ENCODE data around the gene YWHAH.
"Not testable (repeated sequence)": the region's sequence is repeated elsewhere in the genome, so short reads cannot be mapped to it uniquely, and the experiment has no call there.

Gene YWHAH

DNA sequence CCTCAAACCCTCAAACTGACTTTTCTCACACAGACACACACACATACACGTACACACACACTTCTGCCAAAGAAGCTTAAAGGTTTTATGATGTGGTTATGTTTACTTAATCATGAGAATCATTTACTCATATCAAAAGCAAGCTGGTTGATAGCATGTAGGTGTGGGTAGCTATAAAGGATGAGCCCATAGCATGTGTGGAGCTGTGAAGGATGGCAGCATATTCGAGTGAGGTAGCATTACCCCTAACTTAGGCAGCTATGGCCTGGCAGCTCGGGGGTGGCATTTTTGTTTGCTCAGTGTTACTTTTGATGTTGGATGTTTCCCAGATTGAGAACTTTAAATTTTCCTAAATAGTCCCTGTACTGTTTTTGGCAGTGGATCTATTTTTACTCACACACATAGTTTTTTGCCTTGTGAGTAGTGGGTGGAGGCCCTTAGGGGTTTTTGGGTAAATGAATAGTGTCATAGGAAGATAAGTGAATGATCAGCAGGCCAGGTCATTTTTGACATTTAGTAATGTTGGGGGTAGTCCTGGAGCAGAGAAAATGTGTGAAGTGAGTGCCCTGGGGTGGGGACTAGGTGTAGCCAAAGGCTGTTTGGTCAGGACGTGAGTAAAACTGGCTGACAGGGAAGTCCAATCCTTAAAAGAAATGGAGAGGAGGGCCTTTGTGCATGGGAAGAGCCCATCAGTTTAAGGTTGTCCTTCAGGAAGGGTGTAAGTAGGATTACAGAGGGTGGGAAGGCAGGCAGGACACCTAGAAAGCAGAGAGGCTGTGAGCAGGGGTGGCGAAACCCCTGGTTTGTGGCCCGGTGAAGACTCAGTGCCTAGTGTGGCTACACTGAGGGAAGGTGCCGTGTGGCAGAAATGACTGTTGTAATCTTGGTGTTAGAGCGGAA, 7.1 kb downstream of the YWHAH start:
- no peak for DNase-seq

DNA sequence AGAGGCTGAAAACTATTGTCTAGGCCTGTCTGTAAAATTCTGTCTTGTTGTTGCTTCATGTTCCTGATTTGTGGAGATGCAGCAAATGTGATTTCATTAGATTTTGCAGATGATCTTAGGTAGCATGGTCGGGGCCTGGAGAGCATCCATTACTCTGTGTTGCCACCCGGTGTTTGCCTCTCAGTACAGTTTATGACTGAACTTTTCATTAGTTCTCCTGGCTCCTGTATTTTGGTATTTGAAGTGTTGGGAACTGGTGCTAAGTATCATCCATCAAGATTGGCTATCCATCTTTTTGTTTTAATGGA, 7.7 kb downstream of the YWHAH start:
- no peak for DNase-seq

DNA sequence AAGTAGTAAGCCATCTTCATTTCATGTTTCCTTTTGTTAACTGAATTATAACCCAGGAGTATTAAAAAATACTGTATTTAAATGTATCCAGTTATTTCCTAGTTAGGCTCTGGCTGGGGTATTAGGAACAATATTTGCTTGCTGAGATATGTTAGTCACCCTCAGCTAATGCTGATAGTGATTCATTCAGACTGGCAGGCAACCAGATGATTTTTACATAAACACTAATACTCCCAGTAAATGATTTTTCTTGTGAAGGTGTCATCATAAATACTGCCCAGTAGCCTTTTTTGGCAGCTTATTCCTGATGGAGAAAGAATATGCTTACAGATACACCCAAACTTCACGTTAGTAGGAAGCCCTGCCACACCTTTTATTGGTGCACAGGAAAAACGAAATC, 8.1 kb downstream of the YWHAH start:
- no peak for DNase-seq

DNA sequence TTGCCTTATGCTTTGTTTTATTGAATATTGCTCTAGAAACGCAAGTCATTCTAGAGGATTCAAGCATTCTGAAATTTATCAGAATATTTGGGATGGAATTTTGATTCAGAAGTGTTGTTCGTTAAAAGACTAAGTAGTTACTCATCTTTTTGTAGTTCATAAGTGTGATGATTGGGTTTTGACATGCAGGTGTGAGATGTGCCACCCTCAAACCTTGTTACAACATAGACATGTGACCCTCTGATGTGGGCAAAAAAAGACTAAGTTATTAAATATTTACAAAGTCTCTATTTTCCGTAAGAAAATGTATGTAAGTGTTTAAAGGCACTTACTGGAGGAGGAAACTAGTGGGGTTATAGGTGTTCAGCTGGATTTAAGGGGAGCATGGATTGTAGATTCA, 8.9 kb downstream of the YWHAH start:
- no peak for DNase-seq

DNA sequence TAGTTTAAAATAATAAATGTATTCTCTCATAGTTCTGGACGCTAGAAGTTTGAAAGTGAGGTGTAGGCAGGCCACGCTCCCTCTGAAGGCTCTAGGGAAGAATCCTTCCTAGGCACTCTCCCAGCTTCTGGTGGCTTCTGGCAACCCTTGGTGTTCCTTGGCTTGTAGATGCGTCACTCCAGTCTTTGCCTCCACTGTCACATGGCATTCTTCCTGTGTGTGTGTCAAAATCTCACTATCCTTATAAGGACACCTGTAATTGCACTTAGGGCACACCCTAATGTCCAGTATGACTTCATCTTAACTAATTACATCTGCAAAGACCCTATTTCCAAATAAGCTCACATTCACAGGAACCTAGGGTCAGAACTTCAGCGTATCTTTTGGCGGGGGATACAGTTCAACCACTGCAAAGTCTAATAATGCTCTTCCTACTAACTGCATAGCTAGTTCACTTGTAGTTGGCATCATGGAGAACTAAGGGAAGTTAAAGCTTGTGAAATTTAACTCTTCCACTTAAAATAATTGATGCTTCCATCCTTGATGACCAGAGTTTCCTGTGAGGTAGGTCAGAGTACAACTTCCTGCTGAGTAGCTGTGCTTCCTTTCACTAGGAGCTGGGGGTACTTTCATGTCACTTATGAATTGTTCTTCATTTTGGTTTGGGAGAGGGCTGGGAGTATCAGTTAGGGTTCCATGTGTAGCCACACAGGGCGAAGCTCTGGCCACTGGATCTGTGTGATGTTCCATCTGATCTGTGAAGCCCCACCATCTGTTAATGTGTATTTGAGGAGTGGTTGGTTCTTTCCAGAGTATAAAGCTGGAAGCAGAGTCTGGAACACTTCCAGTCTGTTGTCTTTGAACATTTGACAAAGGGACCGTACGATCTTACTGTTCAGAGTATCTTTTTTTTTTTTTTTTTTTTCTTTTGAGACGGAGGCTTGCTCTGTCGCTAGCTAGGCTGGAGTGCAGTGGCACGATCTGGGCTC, 10.5 kb downstream of the YWHAH start:
- no peak for DNase-seq

DNA sequence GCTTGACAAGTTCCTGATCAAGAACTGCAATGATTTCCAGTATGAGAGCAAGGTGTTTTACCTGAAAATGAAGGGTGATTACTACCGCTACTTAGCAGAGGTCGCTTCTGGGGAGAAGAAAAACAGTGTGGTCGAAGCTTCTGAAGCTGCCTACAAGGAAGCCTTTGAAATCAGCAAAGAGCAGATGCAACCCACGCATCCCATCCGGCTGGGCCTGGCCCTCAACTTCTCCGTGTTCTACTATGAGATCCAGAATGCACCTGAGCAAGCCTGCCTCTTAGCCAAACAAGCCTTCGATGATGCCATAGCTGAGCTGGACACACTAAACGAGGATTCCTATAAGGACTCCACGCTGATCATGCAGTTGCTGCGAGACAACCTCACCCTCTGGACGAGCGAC, 12.0 kb downstream of the YWHAH start:
- no peak for DNase-seq

DNA sequence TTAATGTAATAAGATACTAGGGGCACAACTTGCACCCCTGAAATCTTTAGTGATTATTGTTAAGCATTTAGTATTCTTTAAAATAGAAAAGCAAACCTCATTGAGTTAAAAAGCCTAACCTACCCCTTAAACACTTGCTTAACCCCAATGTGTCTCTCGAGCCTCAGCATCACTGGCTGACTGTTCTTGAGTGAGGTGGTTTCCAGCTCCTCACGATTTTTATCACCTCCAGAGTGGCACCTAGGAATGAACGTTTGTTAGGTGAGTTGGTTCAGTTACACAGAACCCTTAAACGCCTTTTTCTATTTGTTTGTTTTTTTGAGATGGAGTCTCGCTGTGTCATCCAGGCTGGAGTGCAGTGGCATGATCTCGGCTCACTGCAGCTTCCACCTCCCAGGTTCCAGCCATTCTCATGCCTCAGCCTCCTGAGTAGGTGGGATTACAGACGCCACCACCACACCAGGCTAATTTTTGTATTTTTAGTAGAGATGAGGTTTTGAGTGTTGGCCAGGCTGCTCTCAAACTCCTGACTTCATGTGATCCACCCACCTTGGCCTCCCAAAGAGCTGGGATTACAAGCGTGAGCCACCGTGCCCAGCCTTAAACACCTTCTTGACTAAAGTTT, 13.7 kb downstream of the YWHAH start:
- no peak for DNase-seq

DNA sequence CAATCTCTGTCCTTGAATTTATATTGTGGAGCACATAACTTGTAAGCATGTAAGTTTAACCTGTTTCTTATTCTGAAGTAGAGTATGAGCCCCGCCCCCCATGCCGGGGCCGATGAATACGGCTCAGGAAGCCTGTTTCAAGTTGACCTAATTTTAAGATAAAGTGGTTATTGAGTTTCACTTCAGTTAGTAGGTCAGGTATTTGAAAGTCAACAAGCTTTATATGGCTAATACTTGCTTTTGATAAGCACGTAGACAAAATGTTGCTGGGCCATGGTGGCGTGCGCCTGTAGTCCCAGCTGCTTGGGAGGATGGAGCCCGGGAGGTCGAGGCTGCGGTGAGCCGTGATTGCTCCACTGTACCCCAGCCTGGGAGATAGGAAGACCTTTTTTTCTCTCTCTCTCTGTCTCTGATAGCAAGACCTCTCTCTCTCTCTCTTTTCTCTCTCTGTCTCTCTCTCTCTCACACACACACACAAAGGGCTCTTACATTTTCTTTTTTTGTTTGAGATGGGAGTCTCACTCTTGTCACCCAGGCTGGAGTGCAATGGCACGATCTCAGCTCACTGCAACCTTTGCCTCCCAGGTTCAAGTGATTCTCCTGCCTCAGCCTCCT, 14.4 kb downstream of the YWHAH start:
- DNase-seq: no peak

DNA sequence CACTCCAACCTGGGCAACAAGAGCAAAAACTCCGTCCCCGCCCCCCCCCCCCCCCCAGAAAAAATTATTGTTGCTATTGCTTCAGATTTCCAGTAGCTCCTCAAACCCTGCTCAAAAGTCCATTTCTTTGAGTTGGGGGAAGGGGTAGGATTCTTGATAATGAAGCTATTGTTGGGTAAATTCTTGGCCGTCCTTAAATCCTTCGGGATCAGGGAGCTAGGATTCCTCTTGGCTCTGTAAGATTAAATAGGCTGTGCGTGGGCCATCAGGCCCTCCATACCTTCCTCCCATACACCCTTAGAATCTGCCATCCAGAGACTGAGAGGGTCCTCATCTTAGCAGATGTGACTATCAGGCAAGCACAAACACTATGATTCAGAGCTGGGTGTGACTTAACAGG, 16.4 kb downstream of the YWHAH start:
- no peak for DNase-seq

DNA sequence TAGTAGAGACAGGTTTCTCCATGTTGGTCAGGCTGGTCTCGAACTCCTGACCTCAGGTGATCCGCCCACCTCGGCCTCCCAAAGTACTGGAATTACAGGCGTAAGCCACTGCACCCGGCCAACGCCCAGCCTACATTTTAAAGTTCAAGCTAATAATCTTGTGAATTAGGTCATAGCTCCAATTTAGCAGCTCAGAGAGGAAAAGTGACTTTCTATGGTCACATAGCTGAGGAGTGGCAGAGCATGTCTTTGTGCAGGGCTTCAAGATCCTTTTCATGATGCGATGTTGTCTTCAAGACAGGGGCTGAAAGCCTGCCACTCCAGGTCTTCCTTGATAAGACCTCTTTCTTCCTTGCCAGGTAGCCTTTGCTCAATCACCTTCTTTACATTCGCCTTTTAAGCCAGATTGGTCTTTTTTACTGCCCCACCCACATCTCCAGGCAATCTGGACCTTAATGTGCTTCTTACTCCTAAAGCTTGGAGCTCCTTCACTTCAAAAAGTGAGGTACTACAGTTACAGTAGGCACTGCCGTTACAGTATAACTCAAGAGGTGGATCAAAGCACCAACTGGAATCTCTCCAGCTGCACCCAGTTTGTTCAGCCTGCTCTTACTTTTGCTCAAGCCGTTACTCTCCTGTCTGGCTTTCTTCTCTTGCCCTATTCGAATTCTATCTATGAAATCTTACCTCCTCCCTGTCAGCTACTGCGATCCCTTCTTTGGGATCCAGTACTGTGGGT, 18.2 kb downstream of the YWHAH start:
- no peak for DNase-seq

DNA sequence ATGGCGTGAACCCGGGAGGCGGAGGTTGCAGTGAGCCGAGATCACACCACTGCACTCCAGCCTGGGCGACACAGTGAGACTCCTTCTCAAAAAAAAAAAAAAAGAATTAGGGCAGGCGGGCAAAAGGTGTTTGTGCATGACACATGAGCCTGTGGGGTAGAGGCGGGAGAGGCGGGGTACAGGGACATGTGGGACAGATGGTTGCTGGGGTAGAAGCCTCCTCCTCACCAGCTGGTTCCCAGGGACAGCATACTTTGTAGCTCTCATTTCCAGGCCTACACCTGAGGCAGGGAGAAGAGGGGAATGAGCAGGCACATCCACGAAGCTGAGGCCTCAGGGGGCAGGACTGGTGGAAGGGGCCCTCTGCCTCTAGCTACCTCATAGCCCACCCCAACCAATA, 23.7 kb downstream of the YWHAH start:
- DNase-seq: no peak

DNA sequence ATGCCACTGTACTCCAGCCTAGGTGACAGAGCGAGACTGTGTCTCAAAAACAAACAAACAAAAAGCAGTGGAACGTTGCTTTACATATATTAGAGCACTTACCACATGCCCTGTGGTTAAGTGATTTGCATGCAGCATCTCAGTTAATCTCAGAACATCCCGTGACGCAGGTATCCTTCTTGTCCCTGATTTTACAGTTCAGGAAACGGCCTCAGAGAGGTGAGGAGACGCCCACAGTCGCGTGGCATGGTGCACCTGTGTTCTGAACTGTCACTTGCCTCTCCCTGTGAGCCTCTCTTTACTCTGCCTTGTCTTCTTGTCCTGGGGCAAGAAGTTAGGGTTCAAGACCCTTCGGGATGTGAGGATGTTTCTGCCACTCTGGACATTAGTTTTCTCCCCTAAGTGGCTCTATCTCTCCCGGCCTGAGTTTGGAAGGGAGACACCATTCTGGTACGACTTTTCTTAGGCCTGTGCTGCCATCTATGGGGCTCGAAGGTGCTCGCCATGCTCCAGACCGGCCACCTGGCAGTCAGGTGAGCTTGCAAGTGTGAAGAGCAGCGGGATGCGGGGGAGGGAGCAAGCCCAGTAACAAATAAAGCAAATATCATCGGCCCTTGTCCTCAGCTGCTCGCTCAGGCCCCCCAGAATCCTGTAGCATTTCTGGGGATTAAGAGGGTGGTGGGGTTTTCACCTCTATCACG, 25.6 kb downstream of the YWHAH start:
- peak; percentile 52 for DNase-seq

DNA sequence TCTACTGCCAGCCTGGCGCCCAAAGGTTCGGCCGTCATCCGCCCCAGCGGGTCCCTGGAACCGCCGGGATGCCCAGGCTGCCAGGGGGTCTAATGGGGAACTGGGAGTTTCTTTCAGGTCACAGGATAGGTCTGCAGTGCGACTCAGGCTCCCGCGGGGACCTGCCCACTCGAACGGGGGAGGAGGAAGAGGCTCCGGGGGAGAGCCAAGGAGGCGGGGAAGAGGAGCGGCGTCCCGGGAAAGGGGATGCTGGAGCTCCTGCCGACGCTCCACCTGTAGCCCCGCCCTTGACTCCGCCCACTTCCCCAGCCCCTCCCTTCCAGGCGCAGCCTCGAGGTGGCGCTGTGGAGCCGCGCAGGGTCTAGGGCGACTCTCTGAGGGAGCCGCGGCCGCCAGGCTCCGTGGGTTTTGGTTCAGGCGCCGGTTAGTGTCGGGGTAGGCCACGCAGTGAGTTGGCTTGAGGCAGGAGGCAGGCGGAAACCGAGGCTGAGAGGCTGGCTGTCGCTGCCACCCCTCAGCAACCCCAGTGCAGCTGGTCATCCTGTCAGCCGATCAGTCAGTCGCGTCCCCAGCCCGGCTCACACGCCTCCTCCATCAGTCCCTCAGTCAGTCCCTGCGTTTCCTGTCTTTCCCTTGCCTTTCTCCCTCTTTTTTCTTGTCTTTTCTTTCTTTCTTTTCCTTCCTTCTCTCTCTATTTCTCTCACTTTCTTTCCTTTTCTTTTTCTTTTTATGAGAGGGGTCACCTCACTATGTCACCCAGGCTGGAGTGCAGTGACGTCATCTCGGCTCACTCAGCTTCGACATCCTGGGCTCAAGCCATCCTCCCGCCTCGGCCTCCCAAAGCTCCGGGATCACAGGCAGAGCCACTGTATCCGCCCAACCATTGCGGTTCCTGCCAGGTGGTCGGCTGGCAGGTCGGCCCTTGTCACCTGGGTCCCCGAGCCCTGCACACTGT, 26.4 kb downstream of the YWHAH start:
- peak; percentile 68 for DNase-seq

DNA sequence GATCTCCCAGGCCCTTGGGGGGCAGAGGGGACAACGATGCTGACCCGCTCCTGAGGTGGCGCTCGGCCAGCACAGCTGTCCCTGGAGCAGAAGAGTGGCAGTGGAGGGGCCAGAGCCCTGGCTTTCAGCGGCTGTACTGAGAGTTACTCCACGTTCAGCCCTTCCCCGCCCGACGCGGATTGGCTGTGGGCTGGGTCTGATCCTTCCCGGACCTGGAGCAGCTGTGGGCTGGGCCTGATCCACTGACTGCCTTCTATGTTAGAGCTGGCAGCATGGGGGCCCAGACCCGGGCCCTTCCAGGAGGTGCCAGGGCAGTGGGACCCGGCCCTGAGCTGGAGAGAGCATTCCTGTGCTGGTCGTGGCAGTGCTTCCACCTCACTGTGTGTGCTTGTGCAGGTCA, 27.8 kb downstream of the YWHAH start:
- DNase-seq: no peak

DNA sequence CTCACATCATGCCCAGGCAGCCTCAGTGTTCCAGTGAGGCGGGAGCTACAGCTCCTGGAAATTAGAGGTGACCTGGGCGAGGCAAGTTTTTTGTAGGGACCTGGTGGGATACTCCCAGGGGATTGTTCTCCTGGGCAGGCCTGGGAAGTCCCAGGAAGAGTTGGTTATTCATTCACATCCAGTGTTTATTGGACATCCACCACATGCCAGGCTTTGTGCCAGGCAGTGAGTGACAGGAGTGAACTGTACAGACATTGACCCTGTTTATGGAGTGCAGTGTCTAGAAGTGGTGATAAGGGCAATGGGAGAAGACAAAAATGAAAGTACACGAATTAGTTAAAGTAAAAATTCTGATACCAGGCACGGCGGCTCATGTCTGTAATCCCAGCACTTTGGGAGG, 29.4 kb downstream of the YWHAH start:
- DNase-seq: no peak

DNA sequence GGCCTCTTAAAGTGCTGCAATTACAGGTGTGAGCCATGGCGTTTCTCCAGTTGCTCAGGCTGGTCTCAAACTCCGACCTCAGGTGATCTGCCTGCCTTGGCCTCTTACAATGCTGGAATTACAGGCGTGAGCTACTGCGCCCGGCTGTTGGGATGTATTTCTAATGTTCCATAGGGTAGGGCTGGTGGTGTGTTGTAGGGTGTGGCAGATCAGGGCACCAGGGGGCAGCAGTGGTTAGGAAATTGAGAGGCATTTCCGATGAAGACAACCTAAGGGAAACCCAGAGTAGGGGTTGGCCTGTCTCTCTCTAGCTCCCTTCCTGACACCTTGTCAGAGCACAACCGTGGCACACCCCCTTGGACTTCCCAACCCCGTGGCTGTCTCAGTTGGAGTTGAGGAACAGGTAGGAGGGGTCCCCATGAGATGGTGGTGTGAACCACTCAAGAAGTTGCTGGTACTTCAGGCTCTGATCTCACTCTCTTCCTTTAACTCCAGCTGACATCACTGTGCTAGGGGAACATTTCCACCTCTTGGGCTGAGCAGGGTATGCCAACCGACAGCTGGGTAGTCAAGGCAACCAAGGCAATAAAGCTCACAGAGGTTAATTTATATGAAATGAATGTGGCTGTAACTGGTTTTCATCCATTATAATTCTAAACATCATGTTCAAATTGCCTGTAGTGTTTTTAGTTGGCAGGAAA, 33.0 kb downstream of the YWHAH start:
- peak; percentile 41 for DNase-seq

DNA sequence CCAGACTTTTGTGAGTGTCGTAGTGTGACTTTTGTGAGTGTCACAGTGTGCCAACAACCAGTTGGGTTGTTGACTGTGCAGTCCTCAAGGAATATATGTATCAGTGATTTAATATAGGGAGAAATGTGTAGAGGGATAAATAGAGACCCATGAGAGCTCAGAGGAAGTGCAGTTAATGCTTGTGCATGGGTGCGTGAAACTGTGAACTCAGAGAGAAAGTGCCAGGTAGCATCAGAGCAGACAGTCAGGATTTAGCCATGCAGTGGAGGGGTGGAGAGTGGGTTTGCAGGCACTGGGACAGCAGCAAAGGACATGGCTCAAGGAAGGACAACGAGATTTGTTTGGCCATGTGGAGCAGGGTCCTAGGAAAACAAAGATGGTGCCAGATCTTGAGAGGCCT, 33.6 kb downstream of the YWHAH start:
- no peak for DNase-seq

DNA sequence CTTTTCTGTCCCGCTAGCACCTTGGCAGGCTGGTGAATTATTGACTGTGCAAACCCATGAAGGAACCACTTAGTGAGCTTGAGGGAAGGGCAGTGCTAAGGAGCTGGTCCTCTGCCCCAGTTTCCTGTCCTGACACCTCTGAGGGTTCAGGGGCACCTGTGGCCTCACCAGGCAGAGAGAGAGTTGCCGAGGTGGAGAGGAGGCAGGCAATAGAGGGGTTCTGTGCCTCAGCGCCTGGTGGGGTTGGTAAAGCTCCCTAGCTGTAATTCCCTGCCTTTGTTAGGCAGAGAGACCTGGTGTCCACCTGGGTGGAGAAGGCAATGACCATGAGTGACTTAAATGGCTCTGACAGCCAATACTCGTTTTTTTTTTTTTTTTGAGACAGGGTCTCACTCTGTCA, 36.3 kb downstream of the YWHAH start:
- DNase-seq: no peak

DNA sequence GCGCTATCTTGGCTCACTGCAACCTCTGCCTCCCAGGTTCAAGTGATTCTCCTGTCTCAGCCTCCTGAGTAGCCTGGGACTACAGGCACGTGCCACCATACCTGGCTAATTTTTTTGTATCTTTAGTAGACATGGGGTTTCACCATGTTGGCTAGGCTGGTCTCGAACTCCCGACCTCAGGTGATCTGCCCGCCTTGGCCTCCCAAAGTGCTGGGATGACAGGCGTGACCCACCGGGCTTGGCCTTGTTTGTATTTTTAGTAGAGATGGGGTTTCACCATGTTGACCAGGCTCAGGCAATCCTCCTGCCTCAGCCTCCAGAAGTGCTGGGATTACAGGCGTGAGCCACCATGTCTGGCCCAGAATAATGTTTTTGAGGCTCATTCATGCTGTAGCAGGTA, 37.6 kb downstream of the YWHAH start:
- not testable (repeated sequence) for DNase-seq

Data from NCI-H748 treated with DMSO at 0.1 percent for 48 hours (cell line).